Measurements from ENCODE around the gene INF2. TPM values are rescaled to one million over a fixed set of nuclear protein-coding genes. Genes with fewer than 3 reads are reported as not detected.

The INF2 gene
- total and polyA plus RNA-seq, 9 of the 15 experiments (the other 6 are each of a cell fraction or from before 2014, with no cell fraction given): 0.56 to 31.3 (median 7.8) TPM

DNA sequence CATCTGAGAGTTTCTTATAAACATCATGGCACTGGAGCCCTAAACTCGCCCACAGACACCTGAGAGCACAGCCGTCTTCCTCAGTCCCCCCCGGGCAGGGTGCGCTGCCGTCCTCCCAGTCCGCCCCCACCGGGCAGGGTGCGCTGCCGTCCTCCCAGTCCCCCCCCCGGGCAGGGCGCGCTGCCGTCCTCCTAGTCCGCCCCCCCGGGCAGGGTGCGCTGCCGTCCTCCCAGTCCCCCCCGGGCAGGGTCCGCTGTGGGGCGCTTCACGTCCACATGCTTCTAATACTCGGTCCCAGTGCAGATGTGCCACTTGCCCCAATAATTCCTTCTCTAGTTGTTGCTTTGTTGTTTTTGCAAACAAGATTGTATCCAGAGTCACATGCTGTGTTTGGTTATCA, 27.7 kb downstream of the INF2 start:
- in situ Hi-C loops (cut with MboI): no loop called here

GRCh38 chr14:104717646-104718045, 28.2 kb downstream of the INF2 start:
- no peak for FAIRE-seq
- intact Hi-C loops (cut with micrococcal nuclease): no loop called here
- POLR2A ChIA-PET: no interaction called here
- Histone ChIP-seq H3K27ac (ENCODE audit: extremely low read depth, low read depth, low read length) (no peak overlapping the region), H3K4me3 (no peak overlapping the region), H3K4me1 (replicated peaks in 1 of 2; ENCODE audit: control insufficient read depth in 2 of 2, insufficient read depth in 2 of 2, low read length in 2 of 2) (peaks cover 0 to 43% of the 10 kb centered on the region in 2 experiments; a peak in 2 of 5 replicates), H3K27me3 (ENCODE audit: control insufficient read depth in 2 of 2, insufficient read depth in 2 of 2, low read length in 2 of 2) (no peaks in the 10 kb centered on the region), H3K79me2 (ENCODE audit: control insufficient read depth, insufficient read depth, low read length) (no peaks in the 10 kb centered on the region), H3K9me1 (ENCODE audit: control insufficient read depth, insufficient read depth, low read length) (no peaks in the 10 kb centered on the region), H3K9ac (ENCODE audit: insufficient read depth in 1 of 2, low read depth in 2 of 2, low read length in 2 of 2) (no peak overlapping the region; a peak in 1 of 4 replicates), H3K36me3 (ENCODE audit: control insufficient read depth, insufficient read depth, low read length) (peaks cover 3% of the 10 kb centered on the region; the same call in 1 of the 3 replicates), H3K4me2 (ENCODE audit: insufficient read depth, low read length) (no peak overlapping the region), H2AFZ (ENCODE audit: low read depth, low read length) (no peak overlapping the region), H3K9me3 (replicated peaks; ENCODE audit: control insufficient read depth, insufficient read depth, low read depth, low read length) (no peaks in the 10 kb centered on the region), H4K20me1 (replicated peaks; ENCODE audit: control insufficient read depth, insufficient read depth, low read length) (peaks cover 3% of the 10 kb centered on the region; the same call in 1 of the 2 replicates)
- no peak for TF ChIP-seq ZNF655 (CRISPR knock-in tag; IDR thresholded peaks at IDR 0.05)
- peak; percentile 52 for TF ChIP-seq BHLHE40 (IDR thresholded peaks at IDR 0.05; ENCODE audit: low read length)
- TF ChIP-seq, protein P1, sequence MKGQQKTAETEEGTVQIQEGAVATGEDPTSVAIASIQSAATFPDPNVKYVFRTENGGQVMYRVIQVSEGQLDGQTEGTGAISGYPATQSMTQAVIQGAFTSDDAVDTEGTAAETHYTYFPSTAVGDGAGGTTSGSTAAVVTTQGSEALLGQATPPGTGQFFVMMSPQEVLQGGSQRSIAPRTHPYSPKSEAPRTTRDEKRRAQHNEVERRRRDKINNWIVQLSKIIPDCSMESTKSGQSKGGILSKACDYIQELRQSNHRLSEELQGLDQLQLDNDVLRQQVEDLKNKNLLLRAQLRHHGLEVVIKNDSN (CRISPR knock-in tag; IDR thresholded peaks at IDR 0.05): peak; percentile 37; the same call in 1 of the 2 replicates
- in situ Hi-C loops (cut with MboI): no loop called here
- CTCF ChIA-PET (ENCODE audit: low intra/inter-chr PET ratio): no interaction called here
- DNase-seq (ENCODE audit: extremely low read depth in 1 of 4, low spot score in 3 of 4): no peak
- WGBS (ENCODE audit: insufficient coverage, low coverage, missing lambda C conversion rate): 46% methylated on average over 4 of the region's 20 CpGs
- no peak for ATAC-seq
- BruUV-seq (replicated peaks): no TSS peak

More for the DNA sequence above, 27.7 kb downstream of the INF2 start:
- ChIA-PET POLR2A (no interaction called here), CTCF (ENCODE audit: low intra/inter-chr PET ratio) (no interaction called here)
- FAIRE-seq: no peak
- Histone ChIP-seq H3K4me1 (replicated peaks in 1 of 2; ENCODE audit: control insufficient read depth in 2 of 2, insufficient read depth in 2 of 2, low read length in 2 of 2) (peaks cover 0 to 43% of the 10 kb centered on the region in 2 experiments; a peak in 2 of 5 replicates), H3K4me3 (no peak overlapping the region), H3K79me2 (ENCODE audit: control insufficient read depth, insufficient read depth, low read length) (no peaks in the 10 kb centered on the region), H3K4me2 (ENCODE audit: insufficient read depth, low read length) (no peak overlapping the region), H3K27me3 (ENCODE audit: control insufficient read depth in 2 of 2, insufficient read depth in 2 of 2, low read length in 2 of 2) (no peaks in the 10 kb centered on the region), H3K9me3 (replicated peaks; ENCODE audit: control insufficient read depth, insufficient read depth, low read depth, low read length) (no peaks in the 10 kb centered on the region), H2AFZ (ENCODE audit: low read depth, low read length) (no peak overlapping the region), H3K9me1 (ENCODE audit: control insufficient read depth, insufficient read depth, low read length) (no peaks in the 10 kb centered on the region), H4K20me1 (replicated peaks; ENCODE audit: control insufficient read depth, insufficient read depth, low read length) (peaks cover 3% of the 10 kb centered on the region; the same call in 1 of the 2 replicates), H3K36me3 (ENCODE audit: control insufficient read depth, insufficient read depth, low read length) (peaks cover 3% of the 10 kb centered on the region; the same call in 1 of the 3 replicates), H3K27ac (ENCODE audit: extremely low read depth, low read depth, low read length) (no peak overlapping the region), H3K9ac (ENCODE audit: insufficient read depth in 1 of 2, low read depth in 2 of 2, low read length in 2 of 2) (no peak overlapping the region)
- 83% methylated on average over 1 of the region's 22 CpGs for WGBS (ENCODE audit: insufficient coverage, low coverage, missing lambda C conversion rate)
- BruUV-seq (replicated peaks): no TSS peak
- intact Hi-C loops (cut with micrococcal nuclease): no loop called here
- ATAC-seq: no peak
- no peak for TF ChIP-seq EHMT2 (IDR thresholded peaks at IDR 0.05)
- no peak for TF ChIP-seq MEF2A (IDR thresholded peaks at IDR 0.05; ENCODE audit: control insufficient read depth, low read depth, low read length)
- TF ChIP-seq ZNF589 (CRISPR knock-in tag; IDR thresholded peaks at IDR 0.05; ENCODE audit: low read depth): no peak
- no peak for TF ChIP-seq YBX1 (IDR thresholded peaks at IDR 0.05)
- DNase-seq (ENCODE audit: extremely low read depth in 1 of 4, low spot score in 3 of 4): no peak

Measured in K562 (cell line).